ENCODE measurements around the gene CACFD1.
A peak's percentile ranks its signal among the peaks of the same experiment; 100 is the strongest.

CACFD1 gene

GRCh38 chr9:133415170-133415569 lies 44.6 kb upstream of the CACFD1 start:
- CTCF ChIA-PET, result interaction anchor here (0.7 to 3.5 kb wide), 6 partner anchors 10 to 582 kb away, joined by 3 to 20 read pairs (median 4); no protein-coding TSS in a partner anchor
- Histone ChIP-seq H3K4me1 (ENCODE audit: control insufficient read depth, insufficient read depth, low read length) (no peaks in the 10 kb centered on the region; the same call in 1 of the 2 replicates), H3K4me3 (ENCODE audit: low read depth, low read length) (no peak overlapping the region), H3K36me3 (ENCODE audit: control insufficient read depth in 2 of 2, insufficient read depth in 1 of 2, low read length in 2 of 2) (peaks cover 7 to 65% of the 10 kb centered on the region in 2 experiments), H3K27ac (ENCODE audit: extremely low read depth, low read depth, low read length) (no peak overlapping the region), H3K9me3 (ENCODE audit: control insufficient read depth, insufficient read depth, low read depth, low read length) (no peaks in the 10 kb centered on the region)
- POLR2A ChIA-PET, result interaction anchor here (4.7 kb wide), 1 partner anchor 45 kb away, joined by 28 read pairs; the partner anchor contains the start of gene CACFD1
- TF ChIP-seq SCRT1 (tag by site-specific recombination; IDR thresholded peaks at IDR 0.05; ENCODE audit: borderline replicate concordance), result 0 out of 2 replicates have a peak, but pooled peaks have one; percentile 29
- no peak for TF ChIP-seq ZNF704 (tag by site-specific recombination; IDR thresholded peaks at IDR 0.05)
- no peak for TF ChIP-seq ZNF350 (tag by site-specific recombination; IDR thresholded peaks at IDR 0.05)
- peak; percentile 54 for TF ChIP-seq SCRT2 (tag by site-specific recombination; IDR thresholded peaks at IDR 0.05)
- TF ChIP-seq ZNF324 (tag by site-specific recombination; IDR thresholded peaks at IDR 0.05), result no peak

GRCh38 chr9:133417541-133418461 lies 42.0 kb upstream of the CACFD1 start, which contains the start of gene REXO4:
REXO4 (minus strand) TSS chr9:133418010; CDS start chr9:133417844, 166 bp downstream.
- H3K9me3 ChIP-seq (ENCODE audit: control insufficient read depth, insufficient read depth, low read depth, low read length), result no peaks in the 10 kb centered on the region
- H3K4me3 ChIP-seq (ENCODE audit: low read depth, low read length), result peak within 1 kb of the TSS; percentile 63
- H3K4me1 ChIP-seq (ENCODE audit: control insufficient read depth, insufficient read depth, low read length), result no peaks in the 10 kb centered on the region; the same call in 1 of the 2 replicates
- H3K36me3 ChIP-seq (ENCODE audit: control insufficient read depth in 2 of 2, insufficient read depth in 1 of 2, low read length in 2 of 2), result peaks cover 7 to 40% of the 10 kb centered on the region in 2 experiments
- H3K27ac ChIP-seq (ENCODE audit: extremely low read depth, low read depth, low read length), result peak within 1 kb of the TSS; percentile 77
- ChIA-PET CTCF (interaction anchor here (0.6 to 3.5 kb wide), 8 partner anchors 9 to 69 kb away, joined by 3 to 20 read pairs (median 5); no protein-coding TSS in a partner anchor), POLR2A (interaction anchor here (0.5 to 4.7 kb wide), 5 partner anchors 10 to 53 kb away, joined by 3 to 28 read pairs (median 3); partner anchors contain the start of gene CACFD1)
- TF ChIP-seq ZNF777 (tag by site-specific recombination; IDR thresholded peaks at IDR 0.05; ENCODE audit: borderline replicate concordance) (peak; percentile 87; the same call in 1 of the 2 replicates), ZBTB11 (tag by site-specific recombination; conservative IDR thresholded peaks at IDR 0.05; ENCODE audit: low read depth) (peak; percentile 100), ZBTB10 (tag by site-specific recombination; IDR thresholded peaks at IDR 0.05) (peak; percentile 70), ZSCAN16 (tag by site-specific recombination; IDR thresholded peaks at IDR 0.05) (0 out of 2 replicates have a peak, but pooled peaks have one; percentile 27), ZNF560 (tag by site-specific recombination; IDR thresholded peaks at IDR 0.05; ENCODE audit: borderline replicate concordance) (no peak), PRDM2 (tag by site-specific recombination; IDR thresholded peaks at IDR 0.05; ENCODE audit: borderline replicate concordance) (peak; percentile 92; the same call in 1 of the 2 replicates), ZNF449 (tag by site-specific recombination; IDR thresholded peaks at IDR 0.05) (peak; percentile 81), ATF2 (tag by site-specific recombination; IDR thresholded peaks at IDR 0.05; ENCODE audit: low read depth) (peak; percentile 62; the same call in 1 of the 2 replicates), ZNF621 (tag by site-specific recombination; IDR thresholded peaks at IDR 0.05) (no peak)
